CD4-positive, alpha-beta T cell treated with Interleukin-15 for 4 hours (primary cell): ENCODE results near the gene ACVR1B.

Source experiments
- DNase-seq: peaks from one replicate; pipeline ENCODE4 v3.0.0-alpha.2; 2020; ENCODE audit warnings: low spot score

ACVR1B gene

GRCh38 chr12:51943346-51943745 lies 8.2 kb upstream of the ACVR1B start:
- no peak for DNase-seq

GRCh38 chr12:51944608-51945233 lies 6.8 kb upstream of the ACVR1B start:
- DNase-seq: no peak

GRCh38 chr12:51947246-51947996 lies 4.1 kb upstream of the ACVR1B start:
- no peak for DNase-seq

- no peak for DNase-seq
Observed at GRCh38 chr12:51948066-51948465, 3.4 kb upstream of the ACVR1B start.

- no peak for DNase-seq
Observed at GRCh38 chr12:51949342-51950030, 2.0 kb upstream of the ACVR1B start.

GRCh38 chr12:51950682-51951198 lies 759 bp upstream of the ACVR1B start:
- no peak for DNase-seq

GRCh38 chr12:51951843-51952722 lies 584 bp downstream of the ACVR1B start:
- no peak for DNase-seq

GRCh38 chr12:51953089-51953488 lies 1.6 kb downstream of the ACVR1B start:
- DNase-seq: no peak

GRCh38 chr12:51953864-51954263 lies 2.4 kb downstream of the ACVR1B start:
- no peak for DNase-seq

- DNase-seq: no peak
Observed at GRCh38 chr12:51954561-51955361, 3.3 kb downstream of the ACVR1B start.

- no peak for DNase-seq
Observed at GRCh38 chr12:51955702-51956101, 4.2 kb downstream of the ACVR1B start.

- no peak for DNase-seq
Observed at GRCh38 chr12:51958542-51958941, 7.0 kb downstream of the ACVR1B start.

GRCh38 chr12:51959211-51959610 lies 7.7 kb downstream of the ACVR1B start:
- DNase-seq: no peak

GRCh38 chr12:51959921-51960320 lies 8.4 kb downstream of the ACVR1B start:
- no peak for DNase-seq

- no peak for DNase-seq
Observed at GRCh38 chr12:51960488-51960887, 9.0 kb downstream of the ACVR1B start.

- no peak for DNase-seq
Observed at GRCh38 chr12:51960890-51961289, 9.4 kb downstream of the ACVR1B start.

GRCh38 chr12:51961834-51962233 lies 10.3 kb downstream of the ACVR1B start:
- DNase-seq: no peak

- no peak for DNase-seq
Observed at GRCh38 chr12:51962737-51963136, 11.2 kb downstream of the ACVR1B start.

GRCh38 chr12:51963477-51963876 lies 12.0 kb downstream of the ACVR1B start:
- no peak for DNase-seq

- DNase-seq: no peak
Observed at GRCh38 chr12:51969643-51970042, 18.1 kb downstream of the ACVR1B start.
